GM18868 (cell line): ENCODE measurements around the gene MYO3B.

Experiments used
- ATAC-seq: cut with Tn5 transposase; IDR thresholded peaks from one replicate; pipeline ENCODE4 v1.9.1; 2021; ENCODE audit warnings: mild to moderate bottlenecking, moderate library complexity; ENCODE audit not compliant: unreplicated experiment

The MYO3B gene, protein sequence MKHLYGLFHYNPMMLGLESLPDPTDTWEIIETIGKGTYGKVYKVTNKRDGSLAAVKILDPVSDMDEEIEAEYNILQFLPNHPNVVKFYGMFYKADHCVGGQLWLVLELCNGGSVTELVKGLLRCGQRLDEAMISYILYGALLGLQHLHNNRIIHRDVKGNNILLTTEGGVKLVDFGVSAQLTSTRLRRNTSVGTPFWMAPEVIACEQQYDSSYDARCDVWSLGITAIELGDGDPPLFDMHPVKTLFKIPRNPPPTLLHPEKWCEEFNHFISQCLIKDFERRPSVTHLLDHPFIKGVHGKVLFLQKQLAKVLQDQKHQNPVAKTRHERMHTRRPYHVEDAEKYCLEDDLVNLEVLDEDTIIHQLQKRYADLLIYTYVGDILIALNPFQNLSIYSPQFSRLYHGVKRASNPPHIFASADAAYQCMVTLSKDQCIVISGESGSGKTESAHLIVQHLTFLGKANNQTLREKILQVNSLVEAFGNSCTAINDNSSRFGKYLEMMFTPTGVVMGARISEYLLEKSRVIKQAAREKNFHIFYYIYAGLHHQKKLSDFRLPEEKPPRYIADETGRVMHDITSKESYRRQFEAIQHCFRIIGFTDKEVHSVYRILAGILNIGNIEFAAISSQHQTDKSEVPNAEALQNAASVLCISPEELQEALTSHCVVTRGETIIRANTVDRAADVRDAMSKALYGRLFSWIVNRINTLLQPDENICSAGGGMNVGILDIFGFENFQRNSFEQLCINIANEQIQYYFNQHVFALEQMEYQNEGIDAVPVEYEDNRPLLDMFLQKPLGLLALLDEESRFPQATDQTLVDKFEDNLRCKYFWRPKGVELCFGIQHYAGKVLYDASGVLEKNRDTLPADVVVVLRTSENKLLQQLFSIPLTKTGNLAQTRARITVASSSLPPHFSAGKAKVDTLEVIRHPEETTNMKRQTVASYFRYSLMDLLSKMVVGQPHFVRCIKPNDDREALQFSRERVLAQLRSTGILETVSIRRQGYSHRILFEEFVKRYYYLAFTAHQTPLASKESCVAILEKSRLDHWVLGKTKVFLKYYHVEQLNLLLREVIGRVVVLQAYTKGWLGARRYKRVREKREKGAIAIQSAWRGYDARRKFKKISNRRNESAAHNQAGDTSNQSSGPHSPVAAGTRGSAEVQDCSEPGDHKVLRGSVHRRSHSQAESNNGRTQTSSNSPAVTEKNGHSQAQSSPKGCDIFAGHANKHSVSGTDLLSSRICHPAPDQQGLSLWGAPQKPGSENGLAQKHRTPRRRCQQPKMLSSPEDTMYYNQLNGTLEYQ (N-terminal part only)

DNA sequence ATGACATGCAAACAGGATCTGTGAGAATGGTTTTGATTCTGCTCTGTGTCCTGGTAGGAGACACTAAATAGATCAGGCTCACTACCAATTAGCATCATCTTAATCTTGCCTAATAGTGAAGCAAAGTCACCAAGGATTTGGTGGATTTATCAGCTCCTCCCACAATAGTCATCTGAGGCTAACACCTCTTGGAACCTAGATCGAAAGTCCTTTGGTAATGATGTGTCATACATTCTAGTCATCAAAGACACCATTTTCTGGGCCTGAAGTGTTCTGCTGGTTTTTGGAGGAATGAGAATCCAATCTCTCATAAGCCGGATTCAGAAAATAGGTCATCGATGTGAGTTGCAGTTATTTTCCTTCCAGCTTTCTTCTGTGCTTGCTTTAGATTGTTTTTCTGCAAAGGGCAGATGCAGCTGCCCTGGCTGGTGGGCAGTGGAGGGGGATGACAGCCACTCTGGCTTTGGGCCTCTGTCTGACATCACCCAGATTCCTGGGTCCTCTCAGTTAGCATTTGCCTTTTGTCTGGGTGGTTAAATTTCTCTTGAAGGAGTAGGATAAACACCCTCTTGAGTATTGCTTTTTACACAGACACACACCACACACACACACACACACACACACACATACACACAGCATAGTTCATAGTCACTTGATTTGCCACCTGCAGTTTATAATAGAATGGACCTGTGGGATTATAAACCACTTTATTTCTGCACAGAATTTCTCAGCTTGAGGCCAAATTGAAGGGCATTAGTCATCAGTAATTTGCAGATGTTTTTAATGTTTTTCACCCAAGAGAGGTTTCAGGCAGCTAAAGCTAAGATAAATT lies at the start of gene MYO3B:
TSS of gene MYO3B (plus strand) at position 198 of the 832 bp plus-strand sequence. CDS start at position 339, 141 bp downstream.
- no peak for ATAC-seq

DNA sequence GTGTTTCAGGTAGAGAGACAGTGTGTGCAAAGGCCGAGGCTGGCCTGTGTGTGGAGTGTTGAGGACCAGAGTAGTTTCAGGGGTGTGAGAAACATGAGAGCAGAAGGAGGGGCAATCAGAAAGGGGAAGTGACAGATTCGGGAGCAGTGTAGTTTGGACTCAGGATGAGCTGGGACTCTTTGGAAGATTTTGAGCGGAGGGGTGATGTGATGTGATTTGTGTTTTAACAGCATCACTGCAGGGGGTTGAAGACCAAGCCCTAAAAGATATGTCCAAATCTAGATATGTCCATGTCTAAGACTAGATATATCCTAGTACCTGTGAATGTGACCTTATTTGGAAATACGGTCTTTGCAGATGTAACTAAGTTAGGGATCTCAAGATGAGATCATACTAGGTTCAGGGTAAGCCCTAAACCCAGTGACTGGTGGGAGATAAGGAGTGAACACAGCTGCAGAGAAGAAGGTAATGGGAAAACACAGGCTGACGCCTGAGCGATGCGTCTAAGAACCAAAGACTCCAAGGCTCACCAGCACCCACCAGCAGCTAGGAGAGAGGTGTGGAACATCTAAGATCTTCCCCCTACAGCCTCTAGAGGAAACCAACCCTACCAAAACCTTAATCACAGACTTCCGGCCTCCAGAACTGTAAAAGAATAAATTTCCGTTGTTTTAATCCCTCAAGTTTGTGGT lies 38.5 kb upstream of the MYO3B start:
- ATAC-seq: peak; percentile 60

DNA sequence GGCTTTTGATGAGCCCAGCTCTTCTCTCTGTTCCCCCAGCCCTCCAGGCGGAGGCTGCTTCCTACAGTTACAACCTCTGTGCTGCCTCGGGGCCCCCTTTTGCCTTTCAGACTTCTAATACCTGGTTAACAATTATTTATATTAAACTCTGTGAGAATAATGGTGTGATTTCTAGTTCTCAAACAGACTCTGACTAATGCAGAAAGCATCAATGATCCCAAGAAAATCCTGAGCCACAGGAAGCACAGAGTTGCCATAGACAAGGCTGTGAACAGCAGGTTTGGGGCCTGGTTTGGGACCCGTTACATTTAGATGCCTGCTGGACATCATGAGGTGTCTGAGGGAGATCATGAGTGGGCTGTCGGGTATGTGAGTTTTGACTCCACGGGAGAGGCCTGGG lies 37.4 kb upstream of the MYO3B start:
- no peak for ATAC-seq

DNA sequence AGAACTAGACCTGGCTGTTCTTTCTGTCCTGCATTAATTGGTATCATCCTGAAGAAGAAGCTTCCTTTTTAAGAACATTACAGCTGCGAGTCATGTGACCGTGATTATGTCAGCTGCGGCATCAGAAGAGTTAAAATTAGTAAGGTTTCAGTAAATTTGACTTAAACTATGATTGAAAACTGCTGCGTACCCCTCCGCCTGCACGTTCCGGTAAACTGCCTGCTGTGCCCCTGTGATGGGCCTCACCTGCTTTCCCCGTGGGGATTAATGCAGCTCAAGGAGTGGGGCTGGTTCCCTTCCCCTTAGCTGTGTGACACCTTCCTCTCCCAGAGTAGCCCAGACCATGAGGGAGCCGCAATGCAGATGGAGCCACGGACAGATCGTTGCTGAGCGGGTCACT lies 36.1 kb upstream of the MYO3B start:
- no peak for ATAC-seq

DNA sequence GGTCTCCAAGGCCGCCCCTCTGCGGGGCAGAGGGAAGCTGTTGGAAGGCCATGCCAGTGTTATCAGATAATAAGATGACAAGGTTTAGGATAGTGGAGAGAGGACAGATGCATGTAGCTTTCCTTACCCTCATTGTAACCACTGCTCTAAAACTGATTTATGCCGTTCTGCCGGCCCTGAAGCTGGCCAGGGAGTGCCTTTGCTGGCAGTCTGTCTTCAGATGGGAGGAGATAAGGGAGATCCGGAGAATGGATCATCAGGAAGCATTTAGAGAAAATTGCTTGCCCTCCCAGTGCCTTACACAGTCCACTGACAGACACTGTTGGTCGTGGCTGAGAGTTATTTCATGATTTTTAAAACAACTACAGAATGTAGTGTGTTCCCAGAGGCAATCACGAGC lies 35.4 kb upstream of the MYO3B start:
- ATAC-seq: no peak

DNA sequence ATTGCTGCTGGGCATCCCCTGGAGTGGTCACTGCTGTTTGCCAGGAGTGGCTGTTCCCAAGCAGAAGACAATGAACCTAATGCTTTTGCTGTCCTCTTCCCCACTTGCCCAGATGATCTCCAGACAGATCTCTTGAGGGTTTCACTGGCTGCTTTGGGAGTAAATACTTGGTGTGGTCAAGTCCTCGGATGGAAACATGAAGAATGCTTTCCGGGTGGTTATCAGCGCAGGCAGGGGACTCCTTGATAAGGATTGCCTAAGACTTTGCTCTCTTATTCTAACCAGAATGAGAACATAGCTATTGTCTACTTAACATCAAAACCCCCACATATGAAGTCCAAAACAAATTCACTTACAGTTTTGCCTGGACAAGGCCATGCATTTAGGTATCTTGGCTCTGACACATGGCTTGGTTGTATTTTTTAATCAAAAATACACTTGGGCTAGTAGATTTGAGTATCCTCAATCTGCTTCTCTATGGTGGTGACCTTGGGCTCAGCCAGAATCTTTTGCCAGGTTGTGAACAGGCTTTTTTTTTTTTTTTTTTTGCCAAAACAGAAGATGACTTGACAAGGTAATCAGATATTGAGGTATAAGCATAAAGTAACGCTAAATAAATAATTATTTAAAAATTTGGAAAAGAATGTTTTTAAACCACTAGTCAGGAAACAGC lies 34.8 kb upstream of the MYO3B start:
- ATAC-seq: no peak

DNA sequence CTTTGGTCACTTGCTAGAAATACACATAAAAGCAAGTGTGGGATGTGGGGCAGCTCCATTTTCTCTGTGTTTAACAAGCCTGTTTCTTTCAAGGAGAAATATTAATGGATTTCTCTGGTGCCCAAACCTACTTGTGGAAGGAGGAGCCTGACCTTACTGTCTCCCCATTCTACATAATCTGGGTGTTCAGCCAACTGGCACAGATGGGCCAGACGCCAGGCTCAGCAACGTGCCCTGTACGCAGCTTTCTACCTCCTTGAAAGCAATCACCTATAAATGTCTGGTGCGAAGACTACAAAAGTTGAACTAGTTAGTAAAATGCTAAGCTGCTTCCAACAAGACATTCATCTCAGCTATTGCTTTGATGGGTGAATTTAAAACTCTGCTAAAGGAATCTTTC lies 33.2 kb upstream of the MYO3B start:
- no peak for ATAC-seq

DNA sequence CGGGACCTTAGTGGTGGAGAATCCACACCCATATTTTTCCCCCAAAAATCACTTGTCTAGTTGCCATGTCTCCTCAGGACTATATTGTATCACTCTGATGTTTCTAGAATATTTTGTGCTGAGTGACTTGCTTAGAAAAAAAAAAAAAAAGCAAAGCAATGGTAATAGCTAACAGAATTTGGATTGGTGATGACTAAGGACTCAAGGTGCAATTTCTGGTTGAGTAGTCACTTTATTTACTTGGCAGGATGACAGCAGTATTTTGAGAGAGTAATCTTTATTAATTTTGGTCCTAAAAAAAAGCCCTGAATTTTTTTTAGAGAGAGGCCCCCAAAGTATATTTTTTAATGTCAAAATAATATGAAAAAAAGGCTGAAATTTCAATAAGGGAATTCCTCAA lies 32.8 kb upstream of the MYO3B start:
- no peak for ATAC-seq

DNA sequence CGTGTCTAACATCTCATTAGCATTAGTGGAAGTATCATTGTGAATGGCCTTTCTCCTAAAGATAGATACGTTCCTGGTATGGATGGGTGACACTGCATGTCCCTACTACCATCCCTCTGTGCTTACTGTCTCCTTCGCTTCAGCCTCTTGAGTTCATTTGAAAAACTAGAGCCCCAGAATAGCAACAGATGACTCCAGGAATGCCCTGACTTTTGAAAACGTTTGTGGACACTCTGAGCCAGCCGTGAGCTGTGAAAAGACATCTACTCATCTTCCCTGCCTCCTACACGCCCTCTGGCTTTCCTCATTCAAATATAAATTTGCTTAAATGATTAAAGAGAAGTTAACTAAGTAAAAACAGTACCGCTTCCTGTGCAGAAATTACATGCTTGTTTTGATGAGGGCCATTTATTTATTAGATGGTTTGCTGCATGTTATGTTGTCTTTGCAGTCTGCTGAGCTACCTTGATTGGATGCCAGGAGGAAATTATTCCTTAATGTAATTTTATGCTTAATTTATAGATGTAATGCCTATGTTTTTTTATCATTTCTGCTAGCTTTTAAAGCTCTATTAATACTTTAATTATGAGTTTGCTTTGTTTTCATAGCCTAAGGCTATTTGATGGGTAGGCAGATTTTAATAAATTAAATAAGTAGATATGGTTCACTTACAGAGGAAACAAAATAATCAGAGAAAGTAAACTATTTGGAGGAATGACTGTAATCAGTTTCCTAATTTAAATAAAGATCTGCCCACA lies 32.1 kb upstream of the MYO3B start:
- ATAC-seq: no peak

DNA sequence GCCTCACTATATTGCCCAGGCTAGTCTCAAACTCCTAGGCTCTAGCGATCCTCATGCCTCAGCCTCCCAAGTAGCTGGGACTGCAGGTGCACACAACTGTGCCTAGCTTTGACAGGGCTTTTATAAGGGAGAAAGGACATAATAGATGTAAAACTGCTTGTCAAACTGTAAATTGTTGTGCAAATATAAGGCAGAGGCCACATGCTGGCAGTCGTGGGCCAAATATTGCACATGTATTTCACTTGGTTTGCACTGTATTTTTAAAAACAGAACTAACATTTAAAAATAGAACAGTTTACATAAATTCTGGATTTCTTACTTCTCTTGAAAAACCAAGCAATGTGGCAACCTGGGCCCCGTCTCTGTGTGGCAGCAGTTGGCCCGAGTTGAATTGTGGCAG lies 31.2 kb upstream of the MYO3B start:
- no peak for ATAC-seq

DNA sequence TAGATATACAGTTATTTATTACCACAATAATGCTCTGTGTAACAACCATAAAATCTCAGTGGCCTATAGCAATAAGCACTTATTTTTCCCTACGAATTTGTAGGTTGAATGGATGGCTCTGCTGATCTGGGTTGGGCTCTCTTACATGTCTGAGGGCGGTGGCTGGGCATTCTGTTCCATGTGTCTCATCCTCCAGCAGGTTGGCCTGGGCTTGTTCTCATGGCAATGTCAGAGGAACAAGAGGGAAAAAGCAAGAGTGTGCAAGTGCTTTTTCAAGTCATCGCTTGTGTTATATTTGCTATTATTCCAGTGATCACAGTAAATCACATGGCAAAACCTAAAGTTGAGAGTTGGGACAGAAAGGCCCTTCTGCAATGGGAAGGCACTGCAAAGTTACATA lies 30.4 kb upstream of the MYO3B start:
- no peak for ATAC-seq

DNA sequence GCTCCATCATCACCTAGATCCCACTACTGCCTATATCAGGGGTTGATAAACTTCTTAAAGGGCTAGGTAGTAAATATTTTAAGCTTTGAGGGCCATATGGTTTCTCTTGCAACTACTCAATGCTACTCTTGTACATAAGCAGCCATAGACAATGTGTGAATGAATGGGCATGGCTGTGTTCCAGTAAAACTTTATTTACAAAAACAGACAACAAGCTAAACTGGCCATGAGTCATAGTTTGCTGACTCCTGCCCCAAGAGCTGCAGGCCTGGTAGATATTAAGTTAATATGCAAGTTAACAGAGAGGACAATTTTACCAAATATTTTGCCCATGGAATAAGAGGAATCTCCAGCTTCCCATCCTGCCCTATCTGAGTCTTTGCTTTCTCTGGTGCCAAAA lies 29.8 kb upstream of the MYO3B start:
- ATAC-seq: no peak

DNA sequence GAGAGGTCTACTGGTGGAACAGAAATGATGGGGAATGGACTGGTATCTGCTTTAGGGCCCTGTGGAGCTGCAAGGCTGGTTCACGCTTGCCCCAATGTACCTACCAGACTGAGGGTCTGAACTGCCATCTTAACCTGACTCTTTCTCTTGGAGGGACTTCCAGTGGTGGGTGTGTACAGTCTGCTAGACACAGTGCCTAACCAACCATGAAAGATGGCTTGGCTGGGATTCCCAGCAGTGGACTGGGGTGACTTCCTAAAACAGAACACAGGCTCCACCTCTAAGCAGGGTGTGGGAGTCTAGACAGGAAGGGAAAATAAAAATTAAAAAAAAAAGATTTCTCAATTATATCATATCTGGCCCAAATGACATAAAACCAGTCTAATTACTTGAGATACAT lies 25.5 kb upstream of the MYO3B start:
- ATAC-seq: no peak

DNA sequence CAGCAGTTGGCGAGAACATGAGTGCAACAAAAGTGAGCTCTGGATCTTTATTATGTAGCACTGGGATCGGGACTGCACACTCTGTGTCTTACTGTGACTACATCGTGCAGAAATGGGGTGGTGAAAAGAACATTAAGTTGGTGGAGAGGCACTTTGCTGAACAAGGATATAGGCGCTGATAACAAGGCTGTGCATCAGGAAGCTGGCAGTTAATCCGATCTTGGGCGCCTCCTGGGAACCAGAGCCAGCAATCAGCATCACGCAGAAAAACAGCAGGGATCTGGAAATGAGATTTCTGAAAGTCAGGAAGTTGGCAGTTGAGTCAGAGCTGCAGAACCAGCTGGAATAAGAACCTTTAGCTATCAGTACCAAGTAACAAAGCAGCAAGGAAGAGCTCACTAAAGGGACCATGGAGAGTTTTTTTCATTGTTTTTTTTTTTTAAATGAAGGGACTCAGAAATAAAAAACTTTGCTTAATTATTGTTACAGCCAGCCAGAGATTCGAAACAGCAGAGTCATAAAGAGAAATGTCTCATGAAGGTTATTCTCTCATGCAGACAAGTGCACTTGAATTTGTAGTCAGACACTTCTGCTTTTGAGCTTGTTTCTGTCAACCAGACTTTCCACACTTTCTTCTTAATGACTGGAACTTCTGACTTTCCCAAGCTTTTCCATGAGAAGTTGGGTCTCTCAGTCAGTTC lies 22.8 kb upstream of the MYO3B start:
- peak; percentile 73 for ATAC-seq

DNA sequence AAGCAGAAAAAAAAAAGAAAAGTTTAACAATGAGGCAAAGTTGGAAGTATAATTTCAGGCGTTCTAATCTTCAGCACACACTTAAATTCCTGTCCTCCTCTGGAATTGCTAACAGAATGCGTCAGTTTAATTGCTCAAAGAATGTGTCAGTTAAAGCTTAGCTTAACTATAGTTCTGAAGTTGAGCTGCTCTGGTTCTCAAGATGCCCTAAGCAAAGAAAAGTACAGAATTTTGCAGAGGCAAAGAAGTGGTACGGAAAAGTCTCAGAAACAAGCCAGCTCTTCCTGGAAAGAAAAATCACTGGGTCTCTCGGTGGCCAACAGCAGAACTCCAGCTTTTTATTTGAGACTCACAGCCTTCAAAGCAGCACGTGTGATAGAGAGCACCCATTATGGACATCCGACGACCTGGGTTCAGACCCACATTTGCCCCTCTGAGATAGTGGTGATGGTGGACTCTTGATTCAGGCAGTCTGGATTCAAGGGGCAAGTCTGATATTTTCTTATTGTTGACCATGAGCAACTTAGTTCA lies 22.2 kb upstream of the MYO3B start:
- ATAC-seq: no peak

DNA sequence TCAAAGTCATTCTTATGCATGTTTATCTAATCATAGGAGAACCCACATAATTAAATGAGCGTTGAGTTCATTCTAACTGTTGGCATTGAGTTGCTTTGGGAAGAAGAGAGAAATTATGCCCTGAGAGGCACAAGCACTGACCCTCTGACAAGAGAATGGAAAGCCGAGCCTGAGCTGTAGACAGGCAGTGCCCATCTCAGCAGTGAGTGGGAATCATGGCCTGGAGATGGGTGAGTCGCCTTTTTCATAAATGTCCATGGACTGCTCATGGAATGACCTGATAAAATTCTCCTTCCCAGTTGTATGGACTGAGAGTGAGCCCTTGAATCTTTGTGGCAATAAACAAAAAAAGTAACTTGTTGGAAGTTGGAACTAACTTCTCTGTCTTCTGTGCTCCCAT lies 21.4 kb upstream of the MYO3B start:
- no peak for ATAC-seq

DNA sequence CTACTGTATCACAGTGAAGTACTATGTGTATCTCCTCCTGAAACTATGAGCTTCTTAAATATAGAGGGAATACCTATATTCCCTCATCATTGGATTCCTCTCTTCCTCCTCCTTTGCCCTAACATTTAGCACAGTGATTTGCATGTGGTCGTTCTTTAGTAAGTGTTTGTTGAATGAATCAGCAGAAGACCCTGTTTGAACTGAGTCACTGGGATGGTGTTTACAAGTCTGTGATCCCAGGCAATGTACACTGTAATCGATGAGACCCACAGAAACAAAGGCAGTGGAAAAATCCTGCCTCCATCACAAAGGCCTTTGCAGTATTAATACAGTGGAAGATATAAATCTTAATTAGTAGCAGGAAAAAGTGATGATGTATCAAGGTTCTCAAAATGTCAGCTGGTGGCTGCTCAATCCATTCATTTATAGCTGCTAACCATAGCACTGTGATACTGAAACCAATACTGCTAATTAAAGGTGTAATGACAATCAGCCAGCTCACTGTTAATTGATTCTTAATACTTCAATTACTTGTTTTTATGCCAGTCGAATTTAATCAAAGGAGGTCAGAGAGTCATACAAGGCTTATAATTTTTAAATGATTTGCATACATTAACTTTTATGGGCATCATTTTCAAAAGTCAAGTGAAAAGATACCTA lies 20.8 kb upstream of the MYO3B start:
- no peak for ATAC-seq
